Activated CD4-positive, alpha-beta T cell treated with anti-CD3 and anti-CD28 coated beads for 48 hours (primary cell): ENCODE results near the gene SMURF2.

ENCODE experiments used
- DNase-seq: peaks from one replicate; pipeline ENCODE4 v3.0.0-alpha.2; 2020

The SMURF2 gene

DNA sequence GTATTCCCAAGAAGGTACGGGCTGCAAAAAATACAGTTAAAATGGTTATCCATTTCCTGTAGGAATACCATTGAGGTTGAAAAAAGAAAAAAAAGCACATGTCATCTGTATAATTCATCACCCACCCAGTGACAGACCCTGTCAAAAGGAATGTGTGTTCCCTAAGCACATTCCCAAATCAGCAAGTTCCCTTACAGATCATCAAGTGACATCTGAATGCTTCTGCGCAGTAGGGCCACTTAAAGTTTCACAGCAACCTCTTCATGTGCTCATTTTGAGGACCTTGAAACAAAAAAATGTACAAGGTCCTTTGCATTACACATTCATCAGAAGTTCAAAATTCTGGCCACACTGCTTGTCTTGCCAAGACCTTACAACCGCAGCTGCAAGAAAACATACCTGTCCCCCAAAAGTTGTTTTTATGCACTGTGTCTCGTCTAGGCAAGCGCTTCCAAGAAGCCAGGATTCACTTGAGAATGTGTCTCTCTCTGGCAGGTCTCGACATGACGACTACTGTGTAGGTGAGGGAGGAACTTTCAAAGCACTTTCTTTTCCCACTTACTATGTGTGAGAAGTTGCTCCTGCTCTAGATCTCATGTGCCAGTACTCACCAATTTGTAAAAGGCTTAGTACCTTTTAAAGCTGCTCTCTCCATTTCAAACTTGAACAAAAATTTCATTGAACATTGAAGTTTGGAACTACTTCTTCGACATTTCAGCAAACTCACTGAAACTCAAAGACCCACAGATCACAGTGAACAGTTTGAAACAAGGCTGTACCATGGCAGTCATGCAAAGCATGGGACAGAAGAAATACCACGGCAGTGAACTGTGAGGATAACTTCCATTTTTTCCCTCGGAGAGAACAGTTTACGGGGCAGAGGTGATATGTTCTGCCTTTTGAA lies 161.0 kb downstream of the SMURF2 start:
- no peak for DNase-seq

DNA sequence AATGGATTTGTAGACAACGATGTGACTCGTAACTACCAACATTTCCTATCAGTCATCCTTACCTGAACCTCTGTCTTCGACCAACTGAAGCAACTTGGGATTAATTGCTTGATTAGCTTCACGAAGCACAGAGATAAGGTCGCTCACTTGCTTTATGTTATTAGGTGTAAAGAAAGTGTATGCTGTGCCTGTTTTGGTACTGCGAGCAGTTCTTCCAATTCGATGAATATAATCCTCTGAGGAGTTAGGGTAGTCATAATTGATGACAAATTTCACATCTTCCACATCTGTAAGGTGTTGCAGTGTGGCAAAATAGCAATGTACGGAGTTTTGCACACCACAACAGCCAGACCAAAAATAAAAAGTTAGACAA lies 161.6 kb downstream of the SMURF2 start:
- no peak for DNase-seq

DNA sequence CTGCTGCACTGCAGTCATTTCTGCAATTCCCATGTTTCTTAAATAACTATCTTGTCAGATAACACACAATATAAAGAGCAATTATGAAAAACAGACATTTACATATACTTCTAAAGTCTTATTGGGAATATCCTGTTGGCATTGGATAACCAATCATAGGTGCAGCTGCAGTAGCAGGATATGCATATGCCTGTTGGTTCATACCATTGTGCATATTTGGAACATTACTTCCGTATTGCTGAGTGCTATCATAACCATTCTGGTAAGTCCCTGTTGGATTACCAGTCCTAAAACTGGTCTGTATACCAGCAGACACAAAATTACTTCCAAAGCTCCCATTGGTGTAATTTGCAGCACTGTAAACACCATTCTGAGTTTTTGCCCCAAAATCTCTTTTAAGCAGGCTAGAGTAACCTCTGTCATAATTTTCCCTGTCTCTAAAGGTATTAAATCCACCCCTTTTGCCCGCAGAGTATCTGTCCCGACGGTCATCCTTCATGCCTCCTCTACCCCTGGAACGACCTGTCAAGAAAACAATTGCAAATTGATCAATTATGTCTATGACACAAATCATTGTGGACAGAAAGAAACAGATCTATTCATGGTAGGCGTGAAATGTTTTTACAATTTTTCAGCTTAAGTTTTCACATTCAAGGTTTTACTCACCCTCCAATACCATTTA lies 162.2 kb downstream of the SMURF2 start:
- no peak for DNase-seq

DNA sequence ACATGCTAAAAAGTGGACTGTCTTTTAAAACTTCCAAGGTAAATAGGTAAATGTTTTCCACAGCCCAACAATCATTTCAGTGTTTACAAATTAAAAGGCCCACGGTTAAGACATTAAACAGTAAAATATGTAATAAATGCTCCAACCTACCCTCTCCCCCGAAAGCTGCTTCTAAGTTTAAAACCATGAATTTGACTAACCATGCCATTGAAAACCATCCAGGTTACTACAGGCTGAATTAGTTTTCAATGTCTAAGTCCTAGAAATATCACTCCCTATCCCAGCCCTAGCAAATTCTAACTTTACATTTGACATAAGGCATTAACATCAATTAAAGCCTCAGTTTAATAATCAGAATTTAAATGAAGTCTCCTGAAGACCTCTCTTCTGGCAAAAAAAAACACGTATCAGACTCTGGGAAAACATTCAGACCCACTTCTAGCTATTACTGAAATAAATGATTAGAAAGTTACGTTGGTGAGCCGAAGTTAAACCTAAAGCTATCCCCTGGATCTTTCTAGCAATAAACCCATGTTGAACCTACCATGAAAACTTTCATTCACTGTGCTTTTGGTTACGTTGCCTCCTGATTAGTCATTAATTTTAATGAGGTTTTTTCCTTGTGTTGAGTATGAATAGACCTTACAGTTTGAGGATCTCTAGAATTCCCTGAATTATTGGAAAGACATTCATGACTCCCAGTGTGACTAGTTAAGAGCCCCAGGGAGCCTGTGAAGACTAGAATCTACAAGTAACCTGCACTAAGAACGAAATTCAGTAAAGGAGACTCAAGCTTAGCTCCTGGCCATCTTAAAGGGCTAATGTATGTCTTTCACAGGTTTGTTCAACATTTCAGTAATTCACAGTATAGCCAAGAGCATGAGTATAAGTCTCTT lies 163.6 kb downstream of the SMURF2 start:
- no peak for DNase-seq

DNA sequence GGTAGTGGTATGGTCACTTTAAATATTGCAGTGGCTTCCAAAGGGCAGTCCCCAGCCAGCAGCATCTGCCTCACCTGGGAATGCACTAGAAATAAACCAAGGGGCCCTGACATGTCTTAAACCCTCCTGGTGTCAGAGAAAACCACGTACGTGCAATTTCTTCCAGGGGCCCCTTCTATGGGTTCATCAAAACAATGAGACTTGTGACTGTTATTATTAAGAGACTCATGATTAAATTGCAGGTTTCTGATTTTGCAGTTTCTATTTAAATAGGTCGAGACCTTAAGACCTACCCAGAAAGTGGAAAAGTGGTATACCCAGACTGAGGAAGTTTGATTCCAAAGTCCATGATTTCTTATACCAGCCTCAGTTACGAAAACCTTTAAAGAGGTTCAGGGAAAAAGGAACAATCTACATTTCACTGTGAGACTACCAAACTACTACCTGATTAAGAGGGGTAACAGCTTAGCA lies 164.5 kb downstream of the SMURF2 start:
- DNase-seq = no peak

DNA sequence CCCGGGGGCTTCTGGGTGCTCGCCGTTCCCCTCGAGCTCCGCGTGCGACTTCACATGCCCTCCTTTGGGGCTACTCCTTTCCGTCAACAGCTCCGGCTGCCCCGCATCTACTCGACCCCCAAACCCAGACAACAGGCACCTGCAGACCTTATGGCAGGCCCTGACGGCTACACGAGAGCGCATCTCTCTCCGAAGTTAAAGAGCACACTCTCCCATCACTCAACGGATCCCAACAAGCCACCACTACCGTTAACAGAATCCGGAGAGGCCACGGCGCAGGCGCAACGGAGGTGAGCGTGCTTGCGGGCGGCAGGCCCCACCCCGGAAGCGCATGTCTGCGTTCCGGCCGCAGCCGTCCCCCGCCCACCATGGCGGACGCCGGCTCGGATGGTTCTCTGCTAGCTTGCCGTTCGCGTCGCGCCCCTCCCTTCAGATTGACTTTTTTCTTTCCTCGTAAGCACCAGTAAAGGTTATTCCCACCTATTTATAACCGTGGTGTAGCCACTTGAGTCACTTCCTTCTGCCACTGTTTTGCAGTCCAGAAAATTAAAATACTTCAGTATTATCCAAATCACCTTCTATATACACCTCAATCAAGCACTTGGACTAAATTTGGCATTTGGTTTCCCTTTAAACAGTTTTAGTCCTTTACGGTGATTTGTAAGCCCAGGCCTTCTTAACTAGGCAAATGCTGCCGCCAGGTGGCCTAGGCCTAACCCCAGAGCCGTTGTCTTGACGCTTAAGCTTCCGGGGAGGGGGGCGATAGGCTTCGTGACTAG lies 165.1 kb downstream of the SMURF2 start, which contains the start of gene POLG2:
Gene POLG2, minus strand, starts transcription at position 269 of the 779 bp plus-strand sequence. Its CDS starts 86 bp downstream, at position 183.
- peak; percentile 97 for DNase-seq

DNA sequence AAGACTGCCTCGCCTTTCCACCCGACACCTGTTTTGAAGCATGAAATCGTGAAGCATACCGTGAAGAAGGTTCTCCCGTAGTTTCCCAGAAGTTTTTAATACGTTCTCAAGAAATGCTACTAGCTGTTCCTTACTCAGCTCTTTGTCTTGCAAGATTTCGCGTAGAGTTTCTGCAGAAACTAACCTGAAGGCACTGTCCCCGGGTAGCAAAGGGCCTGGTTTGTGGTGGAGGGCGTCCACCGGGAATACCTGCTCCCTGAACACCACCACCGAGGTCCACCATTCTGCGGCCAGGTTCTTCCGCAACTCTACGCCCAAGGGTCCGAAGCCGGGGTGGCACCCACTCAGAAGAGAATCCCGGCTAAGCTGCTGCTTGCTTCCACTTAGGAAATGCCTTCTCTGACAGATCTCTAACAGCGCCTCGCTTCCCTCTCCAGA lies 165.7 kb downstream of the SMURF2 start:
- DNase-seq = no peak
